ENCODE results near the gene ANAPC13. TPM values are rescaled to one million over a fixed set of nuclear protein-coding genes. Genes with fewer than 3 reads are reported as not detected.

Gene ANAPC13
- total RNA-seq, 1 experiment from 2014 or later, result 19.3 TPM

- H3K4me2 ChIP-seq (ENCODE audit: low read length), result peak overlapping the region; percentile 62
- peak overlapping the region; percentile 75 for H3K27ac ChIP-seq (ENCODE audit: low read length)
- no peaks in the 10 kb centered on the region for H3K9me3 ChIP-seq (ENCODE audit: low read length)
- ChIA-PET POLR2A (ENCODE audit: unreplicated experiment) (interaction anchor here (0.5 kb wide), 1 partner anchor 118 kb away, joined by 3 read pairs; no protein-coding TSS in a partner anchor), CTCF (interaction anchor here (0.7 kb wide), 1 partner anchor 10 kb away, joined by 3 read pairs; no protein-coding TSS in a partner anchor)
- H3K4me1 ChIP-seq (ENCODE audit: insufficient read depth, low read length), result peaks cover 33% of the 10 kb centered on the region
- 0 out of 2 replicates have a peak overlapping the region, but pooled peaks have one; percentile 7 for H3K9ac ChIP-seq (ENCODE audit: low read length)
- no peak overlapping the region for H2AFZ ChIP-seq (ENCODE audit: low read length)
- DNase-seq (peak; percentile 65), ATAC-seq (no peak)
- peaks cover 7% of the 10 kb centered on the region for H3K36me3 ChIP-seq (ENCODE audit: low read depth, low read length)
- BruUV-seq (replicated peaks), result TSS peak; percentile 1
- no peaks in the 10 kb centered on the region for H4K20me1 ChIP-seq (ENCODE audit: low read length)
- no peaks in the 10 kb centered on the region for H3F3A ChIP-seq (ENCODE audit: low read length, unreplicated experiment)
- H3K9me2 ChIP-seq (replicated peaks; ENCODE audit: low read length), result no peaks in the 10 kb centered on the region
- intact Hi-C loops (cut with micrococcal nuclease), result no loop called here
- H3K4me3 ChIP-seq (ENCODE audit: low read length), result peak overlapping the region; percentile 29; the same call in 1 of the 2 replicates
- TF ChIP-seq CTCF (conservative IDR thresholded peaks at IDR 0.05; ENCODE audit: low read depth, low read length), result no peak
- H3K79me2 ChIP-seq (ENCODE audit: low read length), result peaks cover 51% of the 10 kb centered on the region
- H3K27me3 ChIP-seq (ENCODE audit: low read length), result no peaks in the 10 kb centered on the region
Observed at GRCh38 chr3:134483195-134483900, 2.4 kb downstream of the ANAPC13 start.

GRCh38 chr3:134482622-134483021, 3.2 kb downstream of the ANAPC13 start:
- Histone ChIP-seq H4K20me1 (ENCODE audit: low read length) (no peaks in the 10 kb centered on the region), H3K79me2 (ENCODE audit: low read length) (peaks cover 43% of the 10 kb centered on the region), H3K4me3 (ENCODE audit: low read length) (no peak overlapping the region), H3K9ac (ENCODE audit: low read length) (no peak overlapping the region), H3K4me1 (ENCODE audit: insufficient read depth, low read length) (peaks cover 31% of the 10 kb centered on the region), H3K9me2 (replicated peaks; ENCODE audit: low read length) (no peaks in the 10 kb centered on the region), H3K9me3 (ENCODE audit: low read length) (no peaks in the 10 kb centered on the region), H3K36me3 (ENCODE audit: low read depth, low read length) (peaks cover 10% of the 10 kb centered on the region), H2AFZ (ENCODE audit: low read length) (no peak overlapping the region), H3F3A (ENCODE audit: low read length, unreplicated experiment) (no peaks in the 10 kb centered on the region), H3K27me3 (ENCODE audit: low read length) (no peaks in the 10 kb centered on the region), H3K27ac (ENCODE audit: low read length) (peak overlapping the region; percentile 75), H3K4me2 (ENCODE audit: low read length) (peak overlapping the region; percentile 62)
- POLR2A ChIA-PET (ENCODE audit: unreplicated experiment), result interaction anchor here (0.7 kb wide), 1 partner anchor 110 kb away, joined by 3 read pairs; no protein-coding TSS in a partner anchor
- intact Hi-C loops (cut with micrococcal nuclease), result no loop called here
- ATAC-seq (no peak), DNase-seq (no peak)
- TF ChIP-seq EZH2 (IDR thresholded peaks at IDR 0.05; ENCODE audit: low read length, unreplicated experiment), result no peak
- TF ChIP-seq CTCF (conservative IDR thresholded peaks at IDR 0.05; ENCODE audit: low read depth, low read length), result no peak
- TF ChIP-seq EZH2phosphoT487 (IDR thresholded peaks at IDR 0.05; ENCODE audit: borderline replicate concordance, low read length), result no peak
- BruUV-seq (replicated peaks), result no TSS peak
- CTCF ChIA-PET, result interaction anchor here (0.6 kb wide), 1 partner anchor 10 kb away, joined by 21 read pairs; no protein-coding TSS in a partner anchor

GRCh38 chr3:134481166-134481565, 4.6 kb downstream of the ANAPC13 start:
- Histone ChIP-seq H3K27me3 (ENCODE audit: low read length) (no peaks in the 10 kb centered on the region), H3K4me1 (ENCODE audit: insufficient read depth, low read length) (peaks cover 24% of the 10 kb centered on the region), H3K79me2 (ENCODE audit: low read length) (peaks cover 29% of the 10 kb centered on the region), H2AFZ (ENCODE audit: low read length) (no peak overlapping the region), H3F3A (ENCODE audit: low read length, unreplicated experiment) (no peaks in the 10 kb centered on the region), H3K9me3 (ENCODE audit: low read length) (no peaks in the 10 kb centered on the region), H4K20me1 (ENCODE audit: low read length) (no peaks in the 10 kb centered on the region), H3K4me3 (ENCODE audit: low read length) (no peak overlapping the region), H3K4me2 (ENCODE audit: low read length) (no peak overlapping the region), H3K9ac (ENCODE audit: low read length) (no peak overlapping the region), H3K27ac (ENCODE audit: low read length) (no peak overlapping the region), H3K9me2 (replicated peaks; ENCODE audit: low read length) (no peaks in the 10 kb centered on the region), H3K36me3 (ENCODE audit: low read depth, low read length) (peaks cover 12% of the 10 kb centered on the region)
- intact Hi-C loops (cut with micrococcal nuclease), result no loop called here
- ChIA-PET CTCF (no interaction called here), POLR2A (ENCODE audit: unreplicated experiment) (no interaction called here)
- TF ChIP-seq CTCF (conservative IDR thresholded peaks at IDR 0.05; ENCODE audit: low read depth, low read length), result no peak
- TF ChIP-seq EZH2phosphoT487 (IDR thresholded peaks at IDR 0.05; ENCODE audit: borderline replicate concordance, low read length), result no peak
- no peak for TF ChIP-seq EZH2 (IDR thresholded peaks at IDR 0.05; ENCODE audit: low read length, unreplicated experiment)
- no peak for DNase-seq
- BruUV-seq (replicated peaks), result no TSS peak
- no peak for ATAC-seq

Data from PC-3 (cell line).